DOHH2 (cell line): ENCODE data around the gene MACROD2.

ENCODE experiments used
- H3F3A ChIP-seq: fragments of 200-600 bp; sonication (generic), shearing (Covaris generic); 2 replicates; pipeline ENCODE4 v1.6.0; 2016; ENCODE audit warnings: antibody characterized with exemption, mild to moderate bottlenecking; ENCODE audit not compliant: control insufficient read depth, insufficient read depth
- H3K27ac ChIP-seq: fragments of 200-600 bp; sonication (generic); 2 replicates; pipeline ENCODE4 v1.5.1; 2014; ENCODE audit warnings: low read depth, mild to moderate bottlenecking, low read length, moderate library complexity
- H3K27me3 ChIP-seq: fragments of 200-600 bp; sonication (generic); 2 replicates; pipeline ENCODE4 v1.6.1; 2014; ENCODE audit warnings: mild to moderate bottlenecking, low read length, mixed read lengths; ENCODE audit not compliant: control insufficient read depth
- H3K36me3 ChIP-seq: fragments of 200-600 bp; sonication (generic); 2 replicates; pipeline ENCODE4 v1.6.1; 2014; ENCODE audit warnings: mild to moderate bottlenecking, low read length, moderate library complexity, mixed read lengths; ENCODE audit not compliant: control insufficient read depth
- H3K4me1 ChIP-seq: fragments of 200-600 bp; sonication (generic); 2 replicates; pipeline ENCODE4 v1.6.1; 2014; ENCODE audit warnings: mild to moderate bottlenecking, low read length, mixed read lengths; ENCODE audit not compliant: control insufficient read depth
- H3K4me2 ChIP-seq: fragments of 200-600 bp; sonication (generic); 2 replicates; pipeline ENCODE4 v1.6.0; 2014; ENCODE audit warnings: mild to moderate bottlenecking, low read length, moderate library complexity
- H3K4me3 ChIP-seq: fragments of 200-600 bp; sonication (generic); 2 replicates; pipeline ENCODE4 v1.5.1; 2014; ENCODE audit warnings: mild to moderate bottlenecking, low read length, mixed read lengths
- H3K79me2 ChIP-seq: fragments of 200-600 bp; sonication (generic); 2 replicates; pipeline ENCODE4 v1.6.1; 2014; ENCODE audit warnings: mild to moderate bottlenecking, low read length, mixed read lengths; ENCODE audit not compliant: control insufficient read depth
- H3K9me2 ChIP-seq: fragments of 200-600 bp; sonication (generic); replicated peaks from 2 replicates; pipeline ENCODE4 v1.6.1; 2014; ENCODE audit warnings: mild to moderate bottlenecking, low read length, mixed read lengths; ENCODE audit not compliant: control insufficient read depth
- H3K9me3 ChIP-seq: fragments of 200-600 bp; sonication (generic); 2 replicates; pipeline ENCODE4 v1.6.1; 2014; ENCODE audit warnings: antibody characterized with exemption, low read length, mixed read lengths; ENCODE audit not compliant: control insufficient read depth, insufficient read depth
- H4K20me1 ChIP-seq: fragments of 200-600 bp; sonication (generic); 2 replicates; pipeline ENCODE4 v1.6.0; 2014; ENCODE audit warnings: low read depth, mild to moderate bottlenecking, antibody characterized with exemption, low read length, moderate library complexity; ENCODE audit not compliant: control insufficient read depth, insufficient read depth
- EZH2phosphoT487 ChIP-seq: fragments of 200-600 bp; sonication (generic); IDR thresholded peaks from 2 replicates; pipeline ENCODE4 v1.6.1; 2017; ENCODE audit warnings: borderline replicate concordance, mild to moderate bottlenecking, antibody characterized with exemption, low read length, moderate library complexity, mixed read lengths
- TF ChIP-seq, protein P1 (sequence below): fragments of 200-600 bp; sonication (generic); IDR thresholded peaks from one replicate; pipeline ENCODE4 v1.5.1; 2014; ENCODE audit warnings: antibody characterized with exemption, mild to moderate bottlenecking, low read depth, low read length; ENCODE audit not compliant: poor library complexity, severe bottlenecking

Gene MACROD2

DNA sequence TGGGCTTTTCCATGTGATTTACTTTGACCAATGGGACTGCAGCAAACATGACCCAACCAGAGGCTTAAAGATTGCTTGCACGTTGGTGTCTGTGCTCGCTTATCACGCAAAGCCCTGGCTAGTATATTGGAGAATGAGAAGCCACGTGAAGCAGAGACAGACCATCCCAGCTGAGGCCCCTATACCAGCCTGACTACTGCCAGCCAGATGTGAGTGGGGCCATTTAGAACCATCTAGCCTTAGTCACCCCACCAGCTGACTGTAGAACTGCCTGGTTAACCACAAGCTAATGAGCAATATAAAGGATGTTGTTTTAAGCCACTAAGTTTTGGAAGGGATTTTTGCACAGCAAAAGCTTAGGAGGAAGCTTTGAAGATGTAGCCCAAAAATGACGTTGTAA, 74.5 kb downstream of the MACROD2 start:
- Histone ChIP-seq H3K27ac (no peak overlapping the region), H3K27me3 (no peaks in the 10 kb centered on the region), H3K79me2 (no peaks in the 10 kb centered on the region), H3K9me3 (no peaks in the 10 kb centered on the region), H3K4me1 (no peaks in the 10 kb centered on the region), H3F3A (no peaks in the 10 kb centered on the region), H3K4me3 (no peak overlapping the region), H3K4me2 (no peak overlapping the region), H3K9me2 (no peaks in the 10 kb centered on the region), H4K20me1 (no peaks in the 10 kb centered on the region), H3K36me3 (no peaks in the 10 kb centered on the region)
- TF ChIP-seq, protein P1, sequence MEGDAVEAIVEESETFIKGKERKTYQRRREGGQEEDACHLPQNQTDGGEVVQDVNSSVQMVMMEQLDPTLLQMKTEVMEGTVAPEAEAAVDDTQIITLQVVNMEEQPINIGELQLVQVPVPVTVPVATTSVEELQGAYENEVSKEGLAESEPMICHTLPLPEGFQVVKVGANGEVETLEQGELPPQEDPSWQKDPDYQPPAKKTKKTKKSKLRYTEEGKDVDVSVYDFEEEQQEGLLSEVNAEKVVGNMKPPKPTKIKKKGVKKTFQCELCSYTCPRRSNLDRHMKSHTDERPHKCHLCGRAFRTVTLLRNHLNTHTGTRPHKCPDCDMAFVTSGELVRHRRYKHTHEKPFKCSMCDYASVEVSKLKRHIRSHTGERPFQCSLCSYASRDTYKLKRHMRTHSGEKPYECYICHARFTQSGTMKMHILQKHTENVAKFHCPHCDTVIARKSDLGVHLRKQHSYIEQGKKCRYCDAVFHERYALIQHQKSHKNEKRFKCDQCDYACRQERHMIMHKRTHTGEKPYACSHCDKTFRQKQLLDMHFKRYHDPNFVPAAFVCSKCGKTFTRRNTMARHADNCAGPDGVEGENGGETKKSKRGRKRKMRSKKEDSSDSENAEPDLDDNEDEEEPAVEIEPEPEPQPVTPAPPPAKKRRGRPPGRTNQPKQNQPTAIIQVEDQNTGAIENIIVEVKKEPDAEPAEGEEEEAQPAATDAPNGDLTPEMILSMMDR, result no peak
- TF ChIP-seq EZH2phosphoT487, result no peak

- Histone ChIP-seq H3K4me1 (no peaks in the 10 kb centered on the region), H3K9me2 (no peaks in the 10 kb centered on the region), H3K27ac (no peak overlapping the region), H3F3A (no peaks in the 10 kb centered on the region), H4K20me1 (no peaks in the 10 kb centered on the region), H3K79me2 (no peaks in the 10 kb centered on the region), H3K9me3 (no peaks in the 10 kb centered on the region), H3K4me2 (no peak overlapping the region), H3K4me3 (no peak overlapping the region), H3K36me3 (no peaks in the 10 kb centered on the region), H3K27me3 (no peaks in the 10 kb centered on the region)
- TF ChIP-seq EZH2phosphoT487, result no peak
- TF ChIP-seq, protein P1, result no peak
Observed at GRCh38 chr20:14093652-14094051, 98.3 kb downstream of the MACROD2 start.

DNA sequence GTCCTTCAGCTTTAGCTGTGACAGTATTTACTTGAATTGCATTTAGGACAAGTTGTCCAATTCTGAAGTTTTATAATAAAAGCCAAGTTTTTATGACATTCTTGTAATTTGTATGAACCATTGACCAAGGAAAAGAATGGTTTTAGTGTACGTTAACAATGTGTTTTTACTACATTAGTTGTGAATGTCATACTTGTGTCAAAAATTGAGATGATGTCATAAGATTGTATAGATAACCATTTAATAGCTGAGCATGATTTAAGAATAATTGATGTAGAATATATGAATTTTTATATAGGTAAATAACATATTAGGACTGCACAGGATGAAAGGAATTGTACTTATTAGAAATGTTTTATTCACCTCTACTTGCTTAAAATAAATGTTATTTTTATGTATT, 102.9 kb downstream of the MACROD2 start:
- H3K4me3 ChIP-seq, result no peak overlapping the region
- H3K79me2 ChIP-seq, result no peaks in the 10 kb centered on the region
- H3K4me2 ChIP-seq, result no peak overlapping the region
- no peaks in the 10 kb centered on the region for H3K27me3 ChIP-seq
- H3K27ac ChIP-seq, result no peak overlapping the region
- H3K9me3 ChIP-seq, result no peaks in the 10 kb centered on the region
- H3F3A ChIP-seq, result no peaks in the 10 kb centered on the region
- H3K36me3 ChIP-seq, result no peaks in the 10 kb centered on the region
- TF ChIP-seq, protein P1, result no peak
- TF ChIP-seq EZH2phosphoT487, result no peak
- no peaks in the 10 kb centered on the region for H4K20me1 ChIP-seq
- no peaks in the 10 kb centered on the region for H3K9me2 ChIP-seq
- H3K4me1 ChIP-seq, result no peaks in the 10 kb centered on the region

DNA sequence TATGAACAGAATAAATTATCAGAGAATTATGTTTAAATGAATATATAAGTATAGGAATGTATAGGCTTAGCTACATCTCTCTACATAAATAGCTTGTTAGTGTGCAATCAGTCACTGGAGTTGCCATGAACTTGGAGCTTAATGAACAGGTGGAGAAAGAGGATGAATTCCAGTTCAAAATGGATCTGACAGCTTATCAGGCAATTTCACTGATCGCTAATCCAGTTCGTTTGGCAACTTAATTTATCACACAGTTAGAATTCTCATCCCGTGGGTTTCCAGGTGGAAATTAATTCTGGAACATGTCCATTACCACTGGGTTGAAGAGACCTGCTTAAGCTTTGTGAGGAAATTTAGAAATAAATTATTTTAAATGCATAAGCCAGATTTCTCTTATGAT, 118.1 kb downstream of the MACROD2 start:
- Histone ChIP-seq H4K20me1 (no peaks in the 10 kb centered on the region), H3K27me3 (no peaks in the 10 kb centered on the region), H3K27ac (no peak overlapping the region), H3F3A (no peaks in the 10 kb centered on the region), H3K4me2 (no peak overlapping the region), H3K9me2 (no peaks in the 10 kb centered on the region), H3K4me3 (no peak overlapping the region), H3K79me2 (no peaks in the 10 kb centered on the region), H3K4me1 (no peaks in the 10 kb centered on the region), H3K36me3 (no peaks in the 10 kb centered on the region), H3K9me3 (no peaks in the 10 kb centered on the region)
- no peak for TF ChIP-seq EZH2phosphoT487
- TF ChIP-seq, protein P1, result no peak
